Muscle layer of colon (tissue), 2 donors: ENCODE results near the gene SMG9.
"Not testable (repeated sequence)": the region's sequence is repeated elsewhere in the genome, so short reads cannot be mapped to it uniquely, and the experiment has no call there.

Source experiments
- H3K27ac ChIP-seq: one replicate; pipeline ENCODE4 v1.7.0; 2013; ENCODE audit warnings: low read depth, mild to moderate bottlenecking, low read length, moderate library complexity
- H3K27me3 ChIP-seq, 2 donors: one replicate each; pipeline ENCODE4 v1.7.0; 2013; ENCODE audit warnings: low read length in 2 of 2, mild to moderate bottlenecking in 2 of 2; ENCODE audit not compliant: insufficient read depth in 2 of 2, control insufficient read depth in 1 of 2
- H3K36me3 ChIP-seq: one replicate; pipeline ENCODE4 v1.7.0; 2013; ENCODE audit warnings: mild to moderate bottlenecking, low read length; ENCODE audit not compliant: insufficient read depth
- H3K4me1 ChIP-seq: one replicate; pipeline ENCODE4 v1.7.0; 2013; ENCODE audit warnings: mild to moderate bottlenecking, low read length; ENCODE audit not compliant: insufficient read depth
- H3K4me3 ChIP-seq, 2 donors: one replicate each; pipeline ENCODE4 v1.7.0; 2013; ENCODE audit warnings: low read length in 2 of 2, low read depth in 1 of 2, mild to moderate bottlenecking in 1 of 2, moderate library complexity in 1 of 2
- H3K9ac ChIP-seq: one replicate; pipeline ENCODE4 v1.7.0; 2013; ENCODE audit warnings: low read length
- H3K9me3 ChIP-seq: one replicate; pipeline ENCODE4 v1.7.0; 2013; ENCODE audit warnings: mild to moderate bottlenecking, low read length
- donor health status: abdominal sarcoma.
- donor health status: Adenocarcinoma of cecum.

The SMG9 gene

GRCh38 chr19:43682824-43683661 is 71.7 kb downstream of the SMG9 start:
- H3K27ac ChIP-seq: no peak overlapping the region
- H3K36me3 ChIP-seq: no peaks in the 10 kb centered on the region
- H3K9ac ChIP-seq: no peak overlapping the region
- H3K9me3 ChIP-seq: no peaks in the 10 kb centered on the region
- H3K27me3 ChIP-seq: no peaks in the 10 kb centered on the region
- no peak overlapping the region for H3K4me3 ChIP-seq
- no peaks in the 10 kb centered on the region for H3K4me1 ChIP-seq

GRCh38 chr19:43682269-43682668 is 72.5 kb downstream of the SMG9 start:
- not testable (repeated sequence) for H3K9me3 ChIP-seq, H3K4me1 ChIP-seq, H3K36me3 ChIP-seq, H3K27ac ChIP-seq, H3K27me3 ChIP-seq, H3K4me3 ChIP-seq, H3K9ac ChIP-seq

DNA sequence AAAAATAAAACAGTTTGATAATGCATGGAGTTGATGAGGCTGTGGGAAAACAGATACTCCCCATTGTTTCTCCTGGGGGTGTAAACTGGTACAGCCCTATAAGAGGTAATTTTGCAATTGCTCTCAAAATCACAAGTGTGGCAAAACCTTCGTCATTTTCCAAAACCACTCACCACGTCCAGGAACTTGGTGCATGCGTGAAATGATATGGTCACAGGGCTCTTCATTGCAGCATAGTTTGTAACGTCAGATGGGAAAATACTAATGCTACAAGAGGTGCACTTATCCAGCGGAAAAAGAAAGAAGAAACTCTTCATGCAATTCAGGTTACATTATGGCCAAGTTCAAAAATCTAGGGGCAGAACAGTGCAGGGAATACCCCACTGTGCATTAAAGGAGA is 72.9 kb downstream of the SMG9 start:
- no peaks in the 10 kb centered on the region for H3K36me3 ChIP-seq
- no peak overlapping the region for H3K4me3 ChIP-seq
- no peak overlapping the region for H3K27ac ChIP-seq
- no peak overlapping the region for H3K9ac ChIP-seq
- H3K27me3 ChIP-seq: no peaks in the 10 kb centered on the region
- no peaks in the 10 kb centered on the region for H3K9me3 ChIP-seq
- no peaks in the 10 kb centered on the region for H3K4me1 ChIP-seq

GRCh38 chr19:43678512-43679261 is 76.1 kb downstream of the SMG9 start:
- Histone ChIP-seq H3K4me3 (no peak overlapping the region), H3K27me3 (no peaks in the 10 kb centered on the region), H3K27ac (no peak overlapping the region), H3K4me1 (no peaks in the 10 kb centered on the region), H3K36me3 (no peaks in the 10 kb centered on the region), H3K9me3 (no peaks in the 10 kb centered on the region), H3K9ac (no peak overlapping the region)
